Gastroesophageal sphincter (tissue), 3 donors: Measurements from ENCODE around the gene VPS8.

Source experiments
- CTCF ChIP-seq, 4 experiments: fragments of 200-600 bp in 2 of 4; fragments of 450-650 bp in 2 of 4; sonication (generic) in 1 of 4; IDR thresholded peaks; one replicate each; pipeline ENCODE4 v1.5.1; 2017 to 2019; ENCODE audit warnings: antibody characterized with exemption in 4 of 4, mild to moderate bottlenecking in 2 of 4, moderate library complexity in 2 of 4
- EP300 ChIP-seq: sonication (generic); formaldehyde crosslinking; IDR thresholded peaks from one replicate; pipeline ENCODE4 v1.6.1; 2017; ENCODE audit warnings: antibody characterized with exemption, mild to moderate bottlenecking
- POLR2A ChIP-seq, 2 donors: fragments of 450-650 bp; IDR thresholded peaks; one replicate each; pipeline ENCODE4 v1.6.1; 2017; ENCODE audit warnings: antibody characterized with exemption in 2 of 2, mild to moderate bottlenecking in 2 of 2, moderate library complexity in 1 of 2
- POLR2AphosphoS5 ChIP-seq: sonication (generic); formaldehyde crosslinking; IDR thresholded peaks from one replicate; pipeline ENCODE4 v1.6.1; 2017; ENCODE audit warnings: antibody characterized with exemption

GRCh38 chr3:184918750-184919149 is 106.8 kb downstream of the VPS8 start:
- TF ChIP-seq POLR2A (IDR thresholded peaks at IDR 0.05): no peak
- TF ChIP-seq CTCF (IDR thresholded peaks at IDR 0.05): no peak
- no peak for TF ChIP-seq POLR2AphosphoS5
- TF ChIP-seq EP300: no peak
